ENCODE results near the gene RNF213.

- TF ChIP-seq CTCF (IDR thresholded peaks at IDR 0.05) (no peak), POLR2A (IDR thresholded peaks at IDR 0.05) (no peak), EP300 (IDR thresholded peaks at IDR 0.05) (no peak)
These were observed 28.2 kb upstream of the RNF213 start for GRCh38 chr17:80232438-80232837.
